ENCODE data around the gene EIF4E3. TPM values are rescaled to one million over a fixed set of nuclear protein-coding genes. Genes with fewer than 3 reads are reported as not detected.

EIF4E3 gene
- total and polyA plus RNA-seq, 5 donors: 25.0 to 42.5 (median 40.9) TPM

GRCh38 chr3:71689291-71689690, 35.9 kb downstream of the EIF4E3 start:
- WGBS: 93% methylated on average over 3 of the region's 3 CpGs
- H3K4me1 ChIP-seq (ENCODE audit: control insufficient read depth, insufficient read depth, low read length): peaks cover under 1% of the 10 kb centered on the region
- H3K27me3 ChIP-seq (ENCODE audit: control insufficient read depth, insufficient read depth): no peaks in the 10 kb centered on the region
- DNase-seq: no peak
- H3K4me3 ChIP-seq (ENCODE audit: low read length): no peak overlapping the region
- intact Hi-C loops (cut with DNase I): no loop called here
- ATAC-seq: no peak
- H3K27ac ChIP-seq (ENCODE audit: low read length): no peak overlapping the region
- no peaks in the 10 kb centered on the region for H3K9me3 ChIP-seq (ENCODE audit: control insufficient read depth, low read length)

GRCh38 chr3:71688121-71688520, 37.1 kb downstream of the EIF4E3 start:
- DNase-seq (no peak), ATAC-seq (no peak)
- H3K27me3 ChIP-seq (ENCODE audit: control insufficient read depth, insufficient read depth): no peaks in the 10 kb centered on the region
- peaks cover 2% of the 10 kb centered on the region for H3K4me1 ChIP-seq (ENCODE audit: control insufficient read depth, insufficient read depth, low read length)
- WGBS: 95% methylated on average over 1 of the region's 1 CpG
- no peaks in the 10 kb centered on the region for H3K9me3 ChIP-seq (ENCODE audit: control insufficient read depth, low read length)
- H3K27ac ChIP-seq (ENCODE audit: low read length): no peak overlapping the region
- no peak overlapping the region for H3K4me3 ChIP-seq (ENCODE audit: low read length)
- intact Hi-C loops (cut with DNase I): no loop called here

GRCh38 chr3:71685686-71686085, 39.5 kb downstream of the EIF4E3 start:
- intact Hi-C loops (cut with DNase I): no loop called here
- DNase-seq: no peak
- no peak for ATAC-seq
- Histone ChIP-seq H3K27ac (ENCODE audit: low read length) (no peak overlapping the region), H3K4me1 (ENCODE audit: control insufficient read depth, insufficient read depth, low read length) (peaks cover 2% of the 10 kb centered on the region), H3K27me3 (ENCODE audit: control insufficient read depth, insufficient read depth) (no peaks in the 10 kb centered on the region), H3K9me3 (ENCODE audit: control insufficient read depth, low read length) (no peaks in the 10 kb centered on the region), H3K4me3 (ENCODE audit: low read length) (no peak overlapping the region)
- 95% methylated on average over 7 of the region's 7 CpGs for WGBS

GRCh38 chr3:71684757-71685386, 40.3 kb downstream of the EIF4E3 start:
- Histone ChIP-seq H3K4me1 (ENCODE audit: control insufficient read depth, insufficient read depth, low read length) (peaks cover 2% of the 10 kb centered on the region), H3K9me3 (ENCODE audit: control insufficient read depth, low read length) (no peaks in the 10 kb centered on the region), H3K27me3 (ENCODE audit: control insufficient read depth, insufficient read depth) (no peaks in the 10 kb centered on the region), H3K27ac (ENCODE audit: low read length) (no peak overlapping the region), H3K4me3 (ENCODE audit: low read length) (no peak overlapping the region)
- DNase-seq (peak in 1 of 3 donors; percentile 42), ATAC-seq (peak; percentile 49 to 58)
- intact Hi-C loops (cut with DNase I): no loop called here
- 45% methylated on average over 6 of the region's 6 CpGs for WGBS

- ATAC-seq: no peak
- no peak overlapping the region for H3K4me3 ChIP-seq (ENCODE audit: low read length)
- H3K9me3 ChIP-seq (ENCODE audit: control insufficient read depth, low read length): no peaks in the 10 kb centered on the region
- 78% methylated on average over 7 of the region's 7 CpGs for WGBS
- H3K4me1 ChIP-seq (ENCODE audit: control insufficient read depth, insufficient read depth, low read length): peaks cover 2% of the 10 kb centered on the region
- no peak for DNase-seq
- intact Hi-C loops (cut with DNase I): no loop called here
- H3K27ac ChIP-seq (ENCODE audit: low read length): no peak overlapping the region
- H3K27me3 ChIP-seq (ENCODE audit: control insufficient read depth, insufficient read depth): no peaks in the 10 kb centered on the region
These were observed 41.0 kb downstream of the EIF4E3 start for GRCh38 chr3:71684046-71684756.

GRCh38 chr3:71681224-71681668, 44.0 kb downstream of the EIF4E3 start:
- ATAC-seq (peak; percentile 63 to 78), DNase-seq (peak; percentile 43 to 80 (median 79))
- Histone ChIP-seq H3K27ac (ENCODE audit: low read length) (no peak overlapping the region), H3K4me3 (ENCODE audit: low read length) (no peak overlapping the region), H3K4me1 (ENCODE audit: control insufficient read depth, insufficient read depth, low read length) (peaks cover 2% of the 10 kb centered on the region), H3K27me3 (ENCODE audit: control insufficient read depth, insufficient read depth) (no peaks in the 10 kb centered on the region), H3K9me3 (ENCODE audit: control insufficient read depth, low read length) (no peaks in the 10 kb centered on the region)
- intact Hi-C loops (cut with DNase I): no loop called here
- 41% methylated on average over 7 of the region's 7 CpGs for WGBS

- intact Hi-C loops (cut with DNase I): no loop called here
- Histone ChIP-seq H3K9me3 (ENCODE audit: control insufficient read depth, low read length) (no peaks in the 10 kb centered on the region), H3K4me3 (ENCODE audit: low read length) (no peak overlapping the region), H3K27ac (ENCODE audit: low read length) (no peak overlapping the region), H3K27me3 (ENCODE audit: control insufficient read depth, insufficient read depth) (no peaks in the 10 kb centered on the region), H3K4me1 (ENCODE audit: control insufficient read depth, insufficient read depth, low read length) (peaks cover 2% of the 10 kb centered on the region)
- no peak for DNase-seq
- ATAC-seq: peak in 1 of 2 donors; percentile 61
- WGBS: 52% methylated on average over 1 of the region's 1 CpG
These were observed 44.6 kb downstream of the EIF4E3 start for GRCh38 chr3:71680603-71681002.

- Histone ChIP-seq H3K27me3 (ENCODE audit: control insufficient read depth, insufficient read depth) (no peaks in the 10 kb centered on the region), H3K4me1 (ENCODE audit: control insufficient read depth, insufficient read depth, low read length) (no peaks in the 10 kb centered on the region), H3K27ac (ENCODE audit: low read length) (no peak overlapping the region), H3K9me3 (ENCODE audit: control insufficient read depth, low read length) (no peaks in the 10 kb centered on the region), H3K4me3 (ENCODE audit: low read length) (no peak overlapping the region)
- no peak for DNase-seq
- WGBS: 82% methylated on average over 2 of the region's 2 CpGs
- intact Hi-C loops (cut with DNase I): no loop called here
- no peak for ATAC-seq
These were observed 48.3 kb downstream of the EIF4E3 start for GRCh38 chr3:71676931-71677330.

- intact Hi-C loops (cut with DNase I): no loop called here
- 99% methylated on average over 1 of the region's 1 CpG for WGBS
These were observed 51.7 kb downstream of the EIF4E3 start for GRCh38 chr3:71673486-71673885.

GRCh38 chr3:71672807-71673206, 52.4 kb downstream of the EIF4E3 start:
- Histone ChIP-seq H3K4me3 (ENCODE audit: low read length) (no peak overlapping the region), H3K9me3 (ENCODE audit: control insufficient read depth, low read length) (no peaks in the 10 kb centered on the region), H3K4me1 (ENCODE audit: control insufficient read depth, insufficient read depth, low read length) (no peaks in the 10 kb centered on the region), H3K27me3 (ENCODE audit: control insufficient read depth, insufficient read depth) (no peaks in the 10 kb centered on the region), H3K27ac (ENCODE audit: low read length) (no peak overlapping the region)
- 75% methylated on average over 6 of the region's 6 CpGs for WGBS
- intact Hi-C loops (cut with DNase I): no loop called here
- DNase-seq: no peak
- no peak for ATAC-seq

More at GRCh38 chr3:71673486-71673885, 51.7 kb downstream of the EIF4E3 start:
- ATAC-seq (no peak), DNase-seq (no peak)
- Histone ChIP-seq H3K4me3 (ENCODE audit: low read length) (no peak overlapping the region), H3K27me3 (ENCODE audit: control insufficient read depth, insufficient read depth) (no peaks in the 10 kb centered on the region), H3K4me1 (ENCODE audit: control insufficient read depth, insufficient read depth, low read length) (no peaks in the 10 kb centered on the region), H3K27ac (ENCODE audit: low read length) (no peak overlapping the region), H3K9me3 (ENCODE audit: control insufficient read depth, low read length) (no peaks in the 10 kb centered on the region)

GRCh38 chr3:71672340-71672739, 52.9 kb downstream of the EIF4E3 start:
- WGBS: 83% methylated on average over 9 of the region's 9 CpGs
- intact Hi-C loops (cut with DNase I): no loop called here

More at GRCh38 chr3:71672340-71672739, 52.9 kb downstream of the EIF4E3 start:
- DNase-seq: no peak
- Histone ChIP-seq H3K4me1 (ENCODE audit: control insufficient read depth, insufficient read depth, low read length) (no peaks in the 10 kb centered on the region), H3K27ac (ENCODE audit: low read length) (no peak overlapping the region), H3K9me3 (ENCODE audit: control insufficient read depth, low read length) (no peaks in the 10 kb centered on the region), H3K4me3 (ENCODE audit: low read length) (no peak overlapping the region), H3K27me3 (ENCODE audit: control insufficient read depth, insufficient read depth) (no peaks in the 10 kb centered on the region)
- no peak for ATAC-seq
